IPS-18c (cell line): ENCODE results near the gene CFAP57.
"Not testable (repeated sequence)": the region's sequence is repeated elsewhere in the genome, so short reads cannot be mapped to it uniquely, and the experiment has no call there.

Experiments
- H3K4me3 ChIP-seq: 2 replicates; pipeline ENCODE4 v1.7.0; 2013; ENCODE audit warnings: low read depth, mild to moderate bottlenecking, low read length, moderate library complexity; ENCODE audit not compliant: insufficient read depth
- H3K9me3 ChIP-seq: one replicate; pipeline ENCODE4 v1.6.1; 2013; ENCODE audit warnings: mild to moderate bottlenecking, low read length, moderate library complexity; ENCODE audit not compliant: control insufficient read depth, insufficient read depth

The CFAP57 gene

GRCh38 chr1:43171876-43172526, at the start of gene CFAP57, which contains the start of gene EBNA1BP2:
Gene CFAP57, plus strand, starts transcription at chr1:43172330. Its CDS starts 424 bp downstream, at chr1:43172754.
Gene EBNA1BP2, minus strand, starts transcription at chr1:43172290. Its CDS starts 172 bp downstream, at chr1:43172118.
- Histone ChIP-seq H3K4me3 (peak within 1 kb of the TSS; percentile 97), H3K9me3 (no peaks in the 10 kb centered on the region)

- no peaks in the 10 kb centered on the region for H3K9me3 ChIP-seq
- no peak overlapping the region for H3K4me3 ChIP-seq
These were observed 49.1 kb upstream of the CFAP57 start for GRCh38 chr1:43123031-43123430.

GRCh38 chr1:43128816-43129215, 43.3 kb upstream of the CFAP57 start:
- H3K4me3 ChIP-seq, result no peak overlapping the region
- no peaks in the 10 kb centered on the region for H3K9me3 ChIP-seq

- Histone ChIP-seq H3K9me3 (no peaks in the 10 kb centered on the region), H3K4me3 (no peak overlapping the region)
These were observed 42.7 kb upstream of the CFAP57 start for GRCh38 chr1:43129426-43129825.

GRCh38 chr1:43134068-43134467, 38.1 kb upstream of the CFAP57 start:
- Histone ChIP-seq H3K4me3 (no peak overlapping the region), H3K9me3 (peaks cover 4% of the 10 kb centered on the region)

- Histone ChIP-seq H3K4me3 (no peak overlapping the region), H3K9me3 (peaks cover 4% of the 10 kb centered on the region)
These were observed 37.5 kb upstream of the CFAP57 start for GRCh38 chr1:43134640-43135039.

- H3K4me3 ChIP-seq, result no peak overlapping the region
- peaks cover 4% of the 10 kb centered on the region for H3K9me3 ChIP-seq
These were observed 36.0 kb upstream of the CFAP57 start for GRCh38 chr1:43135857-43136781.

- Histone ChIP-seq H3K4me3 (no peak overlapping the region), H3K9me3 (peaks cover 4% of the 10 kb centered on the region)
These were observed 34.6 kb upstream of the CFAP57 start for GRCh38 chr1:43137445-43138052.

- not testable (repeated sequence) for H3K9me3 ChIP-seq, H3K4me3 ChIP-seq
These were observed 32.8 kb upstream of the CFAP57 start for GRCh38 chr1:43139295-43139694.

- no peak overlapping the region for H3K4me3 ChIP-seq
- H3K9me3 ChIP-seq, result peaks cover 2% of the 10 kb centered on the region
These were observed 32.1 kb upstream of the CFAP57 start for GRCh38 chr1:43140010-43140409.

GRCh38 chr1:43140583-43140982, 31.5 kb upstream of the CFAP57 start:
- no peak overlapping the region for H3K4me3 ChIP-seq
- no peaks in the 10 kb centered on the region for H3K9me3 ChIP-seq

- Histone ChIP-seq H3K9me3 (peaks cover under 1% of the 10 kb centered on the region), H3K4me3 (no peak overlapping the region)
These were observed 28.7 kb upstream of the CFAP57 start for GRCh38 chr1:43143441-43143888.

- Histone ChIP-seq H3K9me3 (peaks cover 2% of the 10 kb centered on the region), H3K4me3 (no peak overlapping the region)
These were observed 27.9 kb upstream of the CFAP57 start for GRCh38 chr1:43144237-43144636.

- Histone ChIP-seq H3K4me3 (peak overlapping the region; percentile 21), H3K9me3 (peaks cover 2% of the 10 kb centered on the region)
These were observed 24.4 kb upstream of the CFAP57 start for GRCh38 chr1:43147625-43148327.

- H3K9me3 ChIP-seq, result peaks cover 2% of the 10 kb centered on the region
These were observed 22.2 kb upstream of the CFAP57 start for GRCh38 chr1:43149889-43150288.

GRCh38 chr1:43152866-43153265, 19.3 kb upstream of the CFAP57 start:
- Histone ChIP-seq H3K9me3 (peaks cover 2% of the 10 kb centered on the region), H3K4me3 (no peak overlapping the region)

More at GRCh38 chr1:43149889-43150288, 22.2 kb upstream of the CFAP57 start:
- no peak overlapping the region for H3K4me3 ChIP-seq

GRCh38 chr1:43153443-43153842, 18.7 kb upstream of the CFAP57 start:
- no peak overlapping the region for H3K4me3 ChIP-seq
- H3K9me3 ChIP-seq, result peaks cover 2% of the 10 kb centered on the region
